Mucosa of descending colon (tissue), 3 donors: ENCODE results near the gene SOX13. TPM values are rescaled to one million over a fixed set of nuclear protein-coding genes. Genes with fewer than 3 reads are reported as not detected.

Source experiments
- ATAC-seq: fragments of 200-7000 bp; cut with Tn5 transposase; one replicate; pipeline ENCODE4 v1.9.1; 2020; ENCODE audit warnings: mild to moderate bottlenecking, moderate library complexity
- DNase-seq, 3 donors: peaks; one replicate each; pipeline ENCODE4 v3.0.0-alpha.2; 2020
- H3K36me3 ChIP-seq: fragments of 200-600 bp; one replicate; pipeline ENCODE4 v1.8.0; 2021; ENCODE audit warnings: low read depth, mild to moderate bottlenecking
- H3K4me1 ChIP-seq: fragments of 200-600 bp; one replicate; pipeline ENCODE4 v1.8.0; 2021; ENCODE audit warnings: low read depth, mild to moderate bottlenecking
- H3K4me3 ChIP-seq: fragments of 200-600 bp; one replicate; pipeline ENCODE4 v1.8.0; 2021; ENCODE audit warnings: mild to moderate bottlenecking
- H3K9me3 ChIP-seq: fragments of 200-600 bp; one replicate; pipeline ENCODE4 v1.8.0; 2021; ENCODE audit warnings: mild to moderate bottlenecking
- intact Hi-C, 2 donors: fragments of 100-400 bp; cut with DNase I in 1 of 2; cut with micrococcal nuclease in 1 of 2; formaldehyde crosslinking; loops; one replicate each; pipeline versions ENCODE4 v1.11.0 to v1.11.1; 2022; cut with DNase I, micrococcal nuclease
- total RNA-seq, 3 donors: library from RNA; stranded (reverse); fragmentation: NEBNext Ultra II Directional in 2 of 3; extraction: Animal tissue kit (Norgen Biotek cat#: 25700) in 2 of 3; gene quantifications; one replicate each; pipeline versions ENCODE4 v1.2.1 to v1.2.4, GENCODE V29; 2021 to 2023
- TF ChIP-seq, protein P1 (sequence below): fragments of 200-600 bp; IDR thresholded peaks from one replicate; pipeline ENCODE4 v1.8.0; 2022; ENCODE audit warnings: antibody characterized with exemption, mild to moderate bottlenecking
- donor health status: DM: no; HTN: no; CAD: no; lungs with moderate emphysema.
- donor health status: DM: no; HTN: no; CAD: no.
- donor health status: DM: no; HTN: yes; CAD: no.

SOX13 gene
- total RNA-seq, 3 donors from 2014 or later, result 39.8 to 69.2 (median 40.7) TPM

DNA sequence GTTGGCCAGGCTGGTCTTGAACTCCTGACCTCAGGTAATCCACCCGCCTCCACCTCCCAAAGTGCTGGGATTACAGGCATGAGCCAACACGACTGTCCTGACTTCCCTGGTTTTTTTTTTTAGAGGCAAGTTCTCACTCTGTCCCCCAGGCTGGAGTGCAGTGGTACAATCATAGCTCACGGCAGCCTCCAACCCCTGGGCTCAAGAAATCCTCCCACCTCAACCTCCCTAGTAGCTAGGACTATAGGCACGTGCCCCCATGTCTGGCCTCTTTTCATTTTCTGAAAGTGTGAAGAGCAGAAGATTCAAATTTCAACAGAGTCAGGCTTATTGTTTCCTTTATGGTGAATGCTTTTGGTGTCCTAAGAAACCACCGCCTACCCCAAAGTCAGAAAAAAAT is 21.7 kb upstream of the SOX13 start:
- Histone ChIP-seq H3K4me3 (no peak overlapping the region), H3K9me3 (no peaks in the 10 kb centered on the region), H3K36me3 (no peaks in the 10 kb centered on the region), H3K4me1 (no peaks in the 10 kb centered on the region)
- ATAC-seq, result no peak
- intact Hi-C loops, result no loop called here
- DNase-seq, result no peak
- TF ChIP-seq, protein P1, sequence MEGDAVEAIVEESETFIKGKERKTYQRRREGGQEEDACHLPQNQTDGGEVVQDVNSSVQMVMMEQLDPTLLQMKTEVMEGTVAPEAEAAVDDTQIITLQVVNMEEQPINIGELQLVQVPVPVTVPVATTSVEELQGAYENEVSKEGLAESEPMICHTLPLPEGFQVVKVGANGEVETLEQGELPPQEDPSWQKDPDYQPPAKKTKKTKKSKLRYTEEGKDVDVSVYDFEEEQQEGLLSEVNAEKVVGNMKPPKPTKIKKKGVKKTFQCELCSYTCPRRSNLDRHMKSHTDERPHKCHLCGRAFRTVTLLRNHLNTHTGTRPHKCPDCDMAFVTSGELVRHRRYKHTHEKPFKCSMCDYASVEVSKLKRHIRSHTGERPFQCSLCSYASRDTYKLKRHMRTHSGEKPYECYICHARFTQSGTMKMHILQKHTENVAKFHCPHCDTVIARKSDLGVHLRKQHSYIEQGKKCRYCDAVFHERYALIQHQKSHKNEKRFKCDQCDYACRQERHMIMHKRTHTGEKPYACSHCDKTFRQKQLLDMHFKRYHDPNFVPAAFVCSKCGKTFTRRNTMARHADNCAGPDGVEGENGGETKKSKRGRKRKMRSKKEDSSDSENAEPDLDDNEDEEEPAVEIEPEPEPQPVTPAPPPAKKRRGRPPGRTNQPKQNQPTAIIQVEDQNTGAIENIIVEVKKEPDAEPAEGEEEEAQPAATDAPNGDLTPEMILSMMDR, result no peak

DNA sequence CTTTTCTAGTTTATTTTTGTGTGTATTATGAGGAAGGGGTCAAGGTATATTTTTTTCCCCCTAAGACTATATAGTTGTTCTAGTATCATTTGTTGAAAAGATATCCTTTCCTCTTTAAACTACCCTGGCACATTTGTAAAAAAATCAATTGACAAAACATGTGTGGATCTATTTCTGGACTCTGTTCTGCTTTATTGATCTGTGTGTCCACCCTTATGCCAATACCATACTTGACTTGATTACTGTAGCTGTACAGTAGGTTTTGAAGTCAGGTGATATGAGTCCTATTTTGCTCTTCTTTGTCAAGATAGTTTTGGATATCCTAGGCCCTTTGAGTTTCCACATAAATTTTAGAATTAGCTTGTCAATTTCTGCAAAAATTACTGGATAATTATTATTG is 21.2 kb upstream of the SOX13 start:
- Histone ChIP-seq H3K36me3 (no peaks in the 10 kb centered on the region), H3K4me3 (no peak overlapping the region), H3K4me1 (no peaks in the 10 kb centered on the region), H3K9me3 (no peaks in the 10 kb centered on the region)
- intact Hi-C loops, result no loop called here
- TF ChIP-seq, protein P1, result no peak
- ATAC-seq (no peak), DNase-seq (no peak)

DNA sequence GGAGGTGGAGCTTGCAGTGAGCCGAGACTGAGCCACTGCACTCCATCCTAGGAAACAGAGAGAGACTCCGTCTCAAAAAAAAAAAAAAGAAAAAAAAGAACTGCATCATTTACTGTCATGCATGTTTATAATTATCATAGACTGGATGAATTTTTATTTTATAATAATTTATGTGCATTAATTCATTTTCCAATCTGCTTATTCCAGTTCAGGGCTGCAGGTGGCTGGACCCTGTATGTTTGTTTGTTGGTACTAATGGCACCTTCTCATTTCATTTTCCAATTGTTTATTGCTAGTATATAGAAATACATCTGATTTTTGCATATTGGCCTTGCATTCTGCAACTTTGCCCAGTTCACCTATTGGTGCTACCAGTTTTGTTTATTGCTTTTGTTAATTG is 19.0 kb upstream of the SOX13 start:
- intact Hi-C loops, result no loop called here
- no peak for ATAC-seq
- H3K9me3 ChIP-seq, result no peaks in the 10 kb centered on the region

DNA sequence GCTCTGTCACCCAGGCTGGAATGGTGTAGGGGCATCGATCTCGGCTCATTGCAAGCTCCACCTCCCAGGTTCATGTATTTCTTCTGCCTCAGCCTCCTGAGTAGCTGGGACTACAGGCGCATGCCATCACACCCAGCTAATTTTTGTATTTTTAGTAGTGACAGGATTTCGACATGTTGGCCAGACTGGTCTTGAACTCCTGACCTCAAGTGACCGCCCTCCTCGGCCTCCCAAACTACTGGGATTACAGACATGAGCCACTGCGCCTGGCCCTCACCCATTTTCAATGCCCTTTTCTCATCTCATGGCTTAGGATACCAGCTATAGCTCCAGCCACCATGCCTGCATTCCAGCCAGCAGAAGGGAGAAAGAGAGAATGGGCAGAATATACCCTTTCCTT is 12.9 kb upstream of the SOX13 start:
- DNase-seq, result no peak
- Histone ChIP-seq H3K4me1 (no peaks in the 10 kb centered on the region), H3K4me3 (no peak overlapping the region), H3K36me3 (no peaks in the 10 kb centered on the region), H3K9me3 (no peaks in the 10 kb centered on the region)
- intact Hi-C loops, result no loop called here
- TF ChIP-seq, protein P1, result no peak
- ATAC-seq, result no peak

More for the DNA sequence above, 19.0 kb upstream of the SOX13 start:
- H3K36me3 ChIP-seq, result no peaks in the 10 kb centered on the region
- TF ChIP-seq, protein P1, result no peak
- DNase-seq, result no peak
- no peak overlapping the region for H3K4me3 ChIP-seq
- no peaks in the 10 kb centered on the region for H3K4me1 ChIP-seq

DNA sequence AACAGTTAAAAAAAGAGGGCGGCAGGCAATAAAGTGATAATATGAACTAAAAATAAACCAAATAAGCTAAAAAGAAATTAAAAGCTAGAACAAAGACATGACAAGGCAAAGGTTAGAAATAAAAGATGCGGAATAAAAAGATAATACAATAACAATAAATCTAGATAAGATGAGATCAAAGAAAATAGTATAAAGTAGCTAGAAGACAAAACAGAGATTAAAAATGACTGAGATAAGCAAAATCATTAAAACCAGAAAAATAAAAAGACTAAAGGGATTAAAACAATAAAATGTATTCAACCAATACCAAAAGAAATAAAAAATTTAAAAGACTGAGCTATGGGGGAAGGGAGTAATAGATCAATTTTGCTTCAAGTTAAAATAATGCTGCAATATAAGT is 10.8 kb upstream of the SOX13 start:
- DNase-seq (no peak), ATAC-seq (no peak)
- TF ChIP-seq, protein P1, result no peak

More for the DNA sequence above, 10.8 kb upstream of the SOX13 start:
- intact Hi-C loops, result no loop called here
- Histone ChIP-seq H3K36me3 (no peaks in the 10 kb centered on the region), H3K4me3 (no peak overlapping the region), H3K4me1 (no peaks in the 10 kb centered on the region), H3K9me3 (no peaks in the 10 kb centered on the region)
